ENCODE results near the gene OAF. TPM values are rescaled to one million over a fixed set of nuclear protein-coding genes. Genes with fewer than 3 reads are reported as not detected.

The OAF gene
- total RNA-seq, 1 experiment from 2014 or later = 97.1 TPM

DNA sequence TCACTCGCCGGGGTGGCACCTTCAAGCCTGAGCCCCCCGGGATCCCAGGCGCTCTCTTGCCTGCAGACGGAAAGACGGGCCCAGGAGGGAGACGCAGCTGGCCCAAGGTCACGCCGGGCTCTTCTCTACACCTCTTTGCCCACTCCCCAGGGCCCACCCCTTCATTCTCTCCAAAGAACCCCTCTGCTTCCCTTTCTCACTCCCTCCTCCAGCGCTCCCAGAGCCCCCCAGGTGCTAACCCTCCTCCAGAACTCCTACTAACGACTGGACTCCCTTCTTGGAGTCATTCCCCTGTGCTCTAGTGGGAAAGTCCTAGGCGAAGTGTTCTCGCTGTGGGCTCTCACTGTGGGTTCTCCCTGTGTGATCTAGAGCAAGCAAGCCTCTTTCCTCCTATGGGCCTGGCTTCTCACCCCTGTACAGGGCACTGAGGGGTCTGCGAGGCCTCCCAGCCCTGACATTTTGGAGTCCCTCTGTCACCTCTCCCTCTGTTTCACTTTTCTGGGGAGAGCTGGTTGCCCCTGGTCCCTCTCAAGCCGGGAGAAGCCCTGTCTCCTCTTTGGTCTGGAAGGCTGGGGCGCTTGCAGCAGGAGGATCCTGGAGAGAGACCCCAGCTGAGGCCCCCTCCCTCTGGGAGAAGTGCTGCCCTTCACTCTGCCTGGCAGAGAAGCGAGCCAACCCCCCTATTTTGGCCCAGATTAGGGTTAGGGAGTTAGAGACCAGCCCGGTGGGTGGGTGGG, 858 bp downstream of the OAF start:
- peak overlapping the region; percentile 78 for H3K27ac ChIP-seq (ENCODE audit: low read length)
- DNase-seq (peak; percentile 20), ATAC-seq (0 out of 2 replicates have a peak, but pooled peaks have one; percentile 4)
- no peaks in the 10 kb centered on the region for H3K27me3 ChIP-seq (ENCODE audit: low read length)
- TF ChIP-seq, protein P1, sequence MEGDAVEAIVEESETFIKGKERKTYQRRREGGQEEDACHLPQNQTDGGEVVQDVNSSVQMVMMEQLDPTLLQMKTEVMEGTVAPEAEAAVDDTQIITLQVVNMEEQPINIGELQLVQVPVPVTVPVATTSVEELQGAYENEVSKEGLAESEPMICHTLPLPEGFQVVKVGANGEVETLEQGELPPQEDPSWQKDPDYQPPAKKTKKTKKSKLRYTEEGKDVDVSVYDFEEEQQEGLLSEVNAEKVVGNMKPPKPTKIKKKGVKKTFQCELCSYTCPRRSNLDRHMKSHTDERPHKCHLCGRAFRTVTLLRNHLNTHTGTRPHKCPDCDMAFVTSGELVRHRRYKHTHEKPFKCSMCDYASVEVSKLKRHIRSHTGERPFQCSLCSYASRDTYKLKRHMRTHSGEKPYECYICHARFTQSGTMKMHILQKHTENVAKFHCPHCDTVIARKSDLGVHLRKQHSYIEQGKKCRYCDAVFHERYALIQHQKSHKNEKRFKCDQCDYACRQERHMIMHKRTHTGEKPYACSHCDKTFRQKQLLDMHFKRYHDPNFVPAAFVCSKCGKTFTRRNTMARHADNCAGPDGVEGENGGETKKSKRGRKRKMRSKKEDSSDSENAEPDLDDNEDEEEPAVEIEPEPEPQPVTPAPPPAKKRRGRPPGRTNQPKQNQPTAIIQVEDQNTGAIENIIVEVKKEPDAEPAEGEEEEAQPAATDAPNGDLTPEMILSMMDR (conservative IDR thresholded peaks at IDR 0.05; ENCODE audit: low read depth, low read length) = no peak
- TF ChIP-seq EZH2phosphoT487 (IDR thresholded peaks at IDR 0.05; ENCODE audit: borderline replicate concordance, low read length) = no peak
- no peak for TF ChIP-seq EZH2 (IDR thresholded peaks at IDR 0.05; ENCODE audit: low read length, unreplicated experiment)
- H3K36me3 ChIP-seq (ENCODE audit: low read depth, low read length) = peaks cover 10% of the 10 kb centered on the region
- peaks cover 45% of the 10 kb centered on the region for H3K79me2 ChIP-seq (ENCODE audit: low read length)
- H3F3A ChIP-seq (ENCODE audit: low read length, unreplicated experiment) = no peaks in the 10 kb centered on the region
- H4K20me1 ChIP-seq (ENCODE audit: low read length) = peaks cover 24% of the 10 kb centered on the region; the same call in 1 of the 2 replicates
- BruUV-seq (replicated peaks) = TSS peak; percentile 38
- H3K9me3 ChIP-seq (ENCODE audit: low read length) = no peaks in the 10 kb centered on the region
- POLR2A ChIA-PET (ENCODE audit: unreplicated experiment) = no interaction called here
- peak overlapping the region; percentile 76 for H3K9ac ChIP-seq (ENCODE audit: low read length)
- peaks cover 62% of the 10 kb centered on the region for H3K4me1 ChIP-seq (ENCODE audit: insufficient read depth, low read length)
- CTCF ChIA-PET = no interaction called here
- no peak overlapping the region for H2AFZ ChIP-seq (ENCODE audit: low read length)
- peak overlapping the region; percentile 91 for H3K4me2 ChIP-seq (ENCODE audit: low read length)
- peak overlapping the region; percentile 77 for H3K4me3 ChIP-seq (ENCODE audit: low read length)
- no peaks in the 10 kb centered on the region for H3K9me2 ChIP-seq (replicated peaks; ENCODE audit: low read length)
- intact Hi-C loops (cut with micrococcal nuclease) = loop anchor here (1.0 to 5.0 kb wide), 4 partner anchors 29 to 92 kb away; no protein-coding TSS in a partner anchor

DNA sequence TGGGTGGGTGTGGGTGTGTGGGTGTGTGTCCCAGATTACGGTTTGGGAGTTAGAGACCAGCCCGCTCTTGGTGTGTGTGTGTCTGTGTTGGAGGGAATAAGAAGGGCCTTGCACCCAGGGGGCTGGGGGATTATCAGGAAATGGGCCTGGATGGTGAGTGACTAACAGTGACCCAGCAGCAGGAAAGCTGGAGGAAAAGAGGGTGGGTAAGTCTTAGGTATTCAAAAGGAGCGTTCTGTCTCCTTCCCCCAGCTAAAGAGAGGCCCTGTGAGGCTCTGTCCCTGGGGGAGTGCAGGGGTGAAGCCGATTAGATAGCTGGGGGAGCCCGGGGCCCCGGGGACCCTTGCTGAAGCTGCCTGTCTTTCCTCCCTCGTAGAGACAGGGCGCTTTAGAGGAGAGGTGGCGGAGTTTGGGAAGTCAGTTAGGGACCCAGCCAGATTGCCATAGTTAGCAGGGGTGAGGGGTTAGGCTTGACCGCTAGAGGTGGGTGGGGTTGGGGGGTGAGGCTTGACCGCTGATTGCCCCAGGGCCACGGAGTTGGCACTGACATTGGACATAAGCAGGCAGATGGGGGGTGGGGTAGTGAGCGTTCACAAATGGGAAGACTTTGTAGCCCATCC, 1.5 kb downstream of the OAF start:
- DNase-seq (peak; percentile 48), ATAC-seq (peak; percentile 6; the same call in 1 of the 2 replicates)
- no peaks in the 10 kb centered on the region for H3K9me2 ChIP-seq (replicated peaks; ENCODE audit: low read length)
- ChIA-PET POLR2A (ENCODE audit: unreplicated experiment) (interaction anchor here (0.6 kb wide), 2 partner anchors 32 to 84 kb away, joined by 4 to 7 read pairs; no protein-coding TSS in a partner anchor), CTCF (interaction anchor here (1.0 to 1.6 kb wide), 3 partner anchors 44 to 92 kb away, joined by 3 to 12 read pairs (median 9); no protein-coding TSS in a partner anchor)
- no peak overlapping the region for H2AFZ ChIP-seq (ENCODE audit: low read length)
- H3K4me3 ChIP-seq (ENCODE audit: low read length) = peak overlapping the region; percentile 77
- H3K9ac ChIP-seq (ENCODE audit: low read length) = peak overlapping the region; percentile 76
- no peaks in the 10 kb centered on the region for H3K9me3 ChIP-seq (ENCODE audit: low read length)
- peaks cover 10% of the 10 kb centered on the region for H3K36me3 ChIP-seq (ENCODE audit: low read depth, low read length)
- H3K4me2 ChIP-seq (ENCODE audit: low read length) = peak overlapping the region; percentile 91
- H3K27me3 ChIP-seq (ENCODE audit: low read length) = no peaks in the 10 kb centered on the region
- H3K79me2 ChIP-seq (ENCODE audit: low read length) = peaks cover 47% of the 10 kb centered on the region
- H4K20me1 ChIP-seq (ENCODE audit: low read length) = peaks cover 24% of the 10 kb centered on the region; the same call in 1 of the 2 replicates
- BruUV-seq (replicated peaks) = TSS peak; percentile 81
- no peak for TF ChIP-seq EZH2 (IDR thresholded peaks at IDR 0.05; ENCODE audit: low read length, unreplicated experiment)
- no peak for TF ChIP-seq EZH2phosphoT487 (IDR thresholded peaks at IDR 0.05; ENCODE audit: borderline replicate concordance, low read length)
- TF ChIP-seq, protein P1 (conservative IDR thresholded peaks at IDR 0.05; ENCODE audit: low read depth, low read length) = no peak
- intact Hi-C loops (cut with micrococcal nuclease) = loop anchor here (2.0 to 5.0 kb wide), 2 partner anchors 30 to 40 kb away; no protein-coding TSS in a partner anchor
- peak overlapping the region; percentile 32 for H3K27ac ChIP-seq (ENCODE audit: low read length)
- H3F3A ChIP-seq (ENCODE audit: low read length, unreplicated experiment) = no peaks in the 10 kb centered on the region
- peaks cover 62% of the 10 kb centered on the region for H3K4me1 ChIP-seq (ENCODE audit: insufficient read depth, low read length)
